GM21737 (cell line): ENCODE measurements around the gene MYO1D.
"Not testable (repeated sequence)": the region's sequence is repeated elsewhere in the genome, so short reads cannot be mapped to it uniquely, and the experiment has no call there.

ENCODE experiments used
- ATAC-seq: cut with Tn5 transposase; IDR thresholded peaks from one replicate; pipeline ENCODE4 v1.9.1; 2021; ENCODE audit warnings: mild to moderate bottlenecking, moderate library complexity; ENCODE audit not compliant: unreplicated experiment

Gene MYO1D

GRCh38 chr17:32481193-32481592 lies 395.7 kb downstream of the MYO1D start:
- no peak for ATAC-seq

- ATAC-seq, result no peak
These were observed 397.8 kb downstream of the MYO1D start for GRCh38 chr17:32479074-32479617.

GRCh38 chr17:32477220-32477619 lies 399.7 kb downstream of the MYO1D start:
- no peak for ATAC-seq

GRCh38 chr17:32475258-32475657 lies 401.7 kb downstream of the MYO1D start:
- ATAC-seq, result no peak

GRCh38 chr17:32471652-32472051 lies 405.3 kb downstream of the MYO1D start:
- no peak for ATAC-seq

GRCh38 chr17:32470405-32471167 lies 406.3 kb downstream of the MYO1D start:
- ATAC-seq, result no peak

- ATAC-seq, result no peak
These were observed 409.0 kb downstream of the MYO1D start for GRCh38 chr17:32467949-32468348.

- no peak for ATAC-seq
These were observed 412.6 kb downstream of the MYO1D start for GRCh38 chr17:32464374-32464773.

GRCh38 chr17:32463304-32463703 lies 413.6 kb downstream of the MYO1D start:
- no peak for ATAC-seq

- no peak for ATAC-seq
These were observed 414.9 kb downstream of the MYO1D start for GRCh38 chr17:32461853-32462617.

GRCh38 chr17:32461498-32461852 lies 415.4 kb downstream of the MYO1D start:
- no peak for ATAC-seq

- ATAC-seq, result no peak
These were observed 416.9 kb downstream of the MYO1D start for GRCh38 chr17:32460054-32460453.

GRCh38 chr17:32458371-32458770 lies 418.6 kb downstream of the MYO1D start:
- ATAC-seq, result no peak

GRCh38 chr17:32453370-32453769 lies 423.6 kb downstream of the MYO1D start:
- ATAC-seq, result no peak

GRCh38 chr17:32452281-32452680 lies 424.6 kb downstream of the MYO1D start:
- no peak for ATAC-seq

GRCh38 chr17:32451879-32452278 lies 425.0 kb downstream of the MYO1D start:
- ATAC-seq, result no peak

GRCh38 chr17:32450379-32450778 lies 426.5 kb downstream of the MYO1D start:
- not testable (repeated sequence) for ATAC-seq

GRCh38 chr17:32449963-32450362 lies 427.0 kb downstream of the MYO1D start:
- ATAC-seq, result no peak

- ATAC-seq, result no peak
These were observed 430.0 kb downstream of the MYO1D start for GRCh38 chr17:32446949-32447348.

- no peak for ATAC-seq
These were observed 431.0 kb downstream of the MYO1D start for GRCh38 chr17:32445971-32446370.

- no peak for ATAC-seq
These were observed 431.4 kb downstream of the MYO1D start for GRCh38 chr17:32445497-32445896.

- peak; percentile 19 for ATAC-seq
These were observed 431.9 kb downstream of the MYO1D start for GRCh38 chr17:32445074-32445415.
